Mesenchymal stem cell (in vitro differentiated cells and primary cell): Measurements from ENCODE around the gene B3GAT2.

Experiments used
- DNase-seq: peaks from one replicate; pipeline ENCODE4 v3.0.0-alpha.2; 2013
- H2AFZ ChIP-seq: one replicate; pipeline ENCODE4 v1.6.1; 2013; ENCODE audit warnings: low read depth, mild to moderate bottlenecking, control low read depth, inconsistent platforms, low read length, moderate library complexity
- H2AK5ac ChIP-seq: 2 replicates; pipeline ENCODE4 v1.6.1; 2013; ENCODE audit warnings: low read length, moderate library complexity, mild to moderate bottlenecking, inconsistent platforms; ENCODE audit not compliant: severe bottlenecking
- H2BK120ac ChIP-seq: one replicate; pipeline ENCODE4 v1.6.1; 2013; ENCODE audit warnings: low read depth, mild to moderate bottlenecking, inconsistent platforms, low read length, moderate library complexity
- H2BK12ac ChIP-seq, 2 experiments: one replicate each; pipeline ENCODE4 v1.6.1; 2013; ENCODE audit warnings: inconsistent platforms in 2 of 2, low read length in 2 of 2, mild to moderate bottlenecking in 2 of 2, moderate library complexity in 2 of 2, control low read depth in 1 of 2
- H2BK15ac ChIP-seq: one replicate; pipeline ENCODE4 v1.6.1; 2013; ENCODE audit warnings: mild to moderate bottlenecking, low read depth, inconsistent platforms; ENCODE audit not compliant: poor library complexity, severe bottlenecking
- H2BK5ac ChIP-seq: 2 replicates; pipeline ENCODE4 v1.6.1; 2013; ENCODE audit warnings: low read depth, mild to moderate bottlenecking, low read length, control low read depth, inconsistent platforms; ENCODE audit not compliant: poor library complexity, severe bottlenecking
- H3K14ac ChIP-seq, 2 experiments: one replicate each; pipeline ENCODE4 v1.6.1; 2013; ENCODE audit warnings: inconsistent platforms in 2 of 2, low read length in 2 of 2, control low read depth in 1 of 2, mild to moderate bottlenecking in 1 of 2, moderate library complexity in 1 of 2
- H3K18ac ChIP-seq, 2 experiments: one replicate each; pipeline ENCODE4 v1.6.1; 2013; ENCODE audit warnings: inconsistent platforms in 2 of 2, low read length in 2 of 2, control low read depth in 1 of 2, low read depth in 1 of 2, mild to moderate bottlenecking in 1 of 2
- H3K23ac ChIP-seq, 2 experiments: one replicate each; pipeline ENCODE4 v1.6.1; 2013; ENCODE audit warnings: inconsistent platforms in 2 of 2, low read length in 2 of 2, mild to moderate bottlenecking in 2 of 2, moderate library complexity in 2 of 2, control low read depth in 1 of 2
- H3K27ac ChIP-seq: 2 replicates; pipeline ENCODE4 v1.5.1; 2013; ENCODE audit warnings: mild to moderate bottlenecking, moderate library complexity, low read length, control low read depth, inconsistent platforms; ENCODE audit not compliant: poor library complexity, severe bottlenecking
- H3K27me3 ChIP-seq, 2 experiments: 2 replicates each; pipeline versions ENCODE4 v1.6.1 to v1.7.0; 2013; ENCODE audit warnings: low read length in 2 of 2, mild to moderate bottlenecking in 2 of 2, moderate library complexity in 2 of 2, control low read depth in 1 of 2, inconsistent platforms in 1 of 2; ENCODE audit not compliant: control insufficient read depth in 1 of 2, insufficient read depth in 1 of 2
- H3K36me3 ChIP-seq, 2 experiments: 2 replicates each; pipeline versions ENCODE4 v1.6.1 to v1.7.0; 2013; ENCODE audit warnings: low read length in 2 of 2, control low read depth in 1 of 2, inconsistent platforms in 1 of 2, low read depth in 1 of 2, mild to moderate bottlenecking in 1 of 2; ENCODE audit not compliant: insufficient read depth in 2 of 2, control insufficient read depth in 1 of 2
- H3K4ac ChIP-seq, 2 experiments: one replicate each; pipeline ENCODE4 v1.6.1; 2013; ENCODE audit warnings: inconsistent platforms in 2 of 2, low read length in 2 of 2, mild to moderate bottlenecking in 2 of 2, moderate library complexity in 2 of 2, control low read depth in 1 of 2, low read depth in 1 of 2
- H3K4me1 ChIP-seq: 2 replicates; pipeline ENCODE4 v1.6.1; 2013; ENCODE audit warnings: low read depth, low read length, control low read depth; ENCODE audit not compliant: control insufficient read depth, insufficient read depth
- H3K4me2 ChIP-seq: 2 replicates; pipeline ENCODE4 v1.6.1; 2013; ENCODE audit warnings: low read length, mild to moderate bottlenecking, inconsistent platforms; ENCODE audit not compliant: poor library complexity, severe bottlenecking
- H3K4me3 ChIP-seq, 2 experiments: 2 replicates each; pipeline versions ENCODE4 v1.5.1 to v1.7.0; 2013; ENCODE audit warnings: low read length in 2 of 2, mild to moderate bottlenecking in 2 of 2, control low read depth in 1 of 2, low read depth in 1 of 2; ENCODE audit not compliant: insufficient read depth in 1 of 2
- H3K79me1 ChIP-seq: replicated peaks from 2 replicates; pipeline ENCODE4 v1.6.1; 2013; ENCODE audit warnings: mild to moderate bottlenecking, control low read depth, low read length, inconsistent platforms; ENCODE audit not compliant: poor library complexity, severe bottlenecking
- H3K9ac ChIP-seq: 2 replicates; pipeline ENCODE4 v1.7.0; 2013; ENCODE audit warnings: mild to moderate bottlenecking, low read length, moderate library complexity
- H3K9me3 ChIP-seq: 2 replicates; pipeline ENCODE4 v1.7.0; 2013; ENCODE audit warnings: mild to moderate bottlenecking, low read length; ENCODE audit not compliant: control insufficient read depth
- H4K8ac ChIP-seq: one replicate; pipeline ENCODE4 v1.6.1; 2013; ENCODE audit warnings: inconsistent platforms, mild to moderate bottlenecking, low read length, moderate library complexity
- H4K91ac ChIP-seq: one replicate; pipeline ENCODE4 v1.6.1; 2013; ENCODE audit warnings: mild to moderate bottlenecking, low read length, inconsistent platforms
- WGBS: methylation state at CpG from one replicate; pipeline ENCODE4 v1.1.7; 2013; ENCODE audit warnings: mixed read lengths; 5-methylcytosine and 5-hydroxymethylcytosine counted together

B3GAT2 gene

DNA sequence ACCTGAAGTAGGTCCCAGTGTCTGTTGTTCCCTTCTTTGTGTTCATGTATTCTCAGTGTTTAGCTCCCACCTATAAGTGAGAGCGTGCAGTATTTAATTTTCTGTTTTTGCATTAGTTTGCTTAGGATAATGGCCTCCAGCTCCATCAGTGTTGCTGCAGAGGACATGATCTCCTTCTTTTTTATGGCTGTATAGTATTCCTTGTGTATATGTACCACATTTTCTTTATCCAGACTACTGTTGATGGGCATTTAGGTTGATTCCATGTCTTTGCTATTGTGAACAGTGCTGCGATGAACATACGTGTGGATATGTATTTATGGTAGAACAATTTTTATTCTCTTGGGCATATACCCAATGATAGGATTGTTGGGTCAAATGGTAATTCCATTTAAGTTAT is 125.4 kb downstream of the B3GAT2 start:
- no peak overlapping the region for H2AFZ ChIP-seq
- no peak overlapping the region for H3K23ac ChIP-seq
- H3K27me3 ChIP-seq, result no peaks in the 10 kb centered on the region
- no peak overlapping the region for H3K14ac ChIP-seq
- no peaks in the 10 kb centered on the region for H3K9me3 ChIP-seq
- H2BK120ac ChIP-seq, result no peak overlapping the region
- H2AK5ac ChIP-seq, result no peak overlapping the region
- H4K8ac ChIP-seq, result no peak overlapping the region
- H3K27ac ChIP-seq, result no peak overlapping the region
- H3K9ac ChIP-seq, result no peak overlapping the region
- H3K4me2 ChIP-seq, result no peak overlapping the region
- peaks cover 5% of the 10 kb centered on the region for H3K79me1 ChIP-seq
- WGBS, result 100% methylated on average over 2 of the region's 3 CpGs
- H2BK5ac ChIP-seq, result no peak overlapping the region
- H2BK15ac ChIP-seq, result no peak overlapping the region
- H3K18ac ChIP-seq, result no peak overlapping the region
- H3K36me3 ChIP-seq, result no peaks in the 10 kb centered on the region
- no peaks in the 10 kb centered on the region for H3K4me1 ChIP-seq
- no peak for DNase-seq
- no peak overlapping the region for H3K4me3 ChIP-seq
- no peak overlapping the region for H4K91ac ChIP-seq
- no peak overlapping the region for H2BK12ac ChIP-seq
- H3K4ac ChIP-seq, result no peak overlapping the region

DNA sequence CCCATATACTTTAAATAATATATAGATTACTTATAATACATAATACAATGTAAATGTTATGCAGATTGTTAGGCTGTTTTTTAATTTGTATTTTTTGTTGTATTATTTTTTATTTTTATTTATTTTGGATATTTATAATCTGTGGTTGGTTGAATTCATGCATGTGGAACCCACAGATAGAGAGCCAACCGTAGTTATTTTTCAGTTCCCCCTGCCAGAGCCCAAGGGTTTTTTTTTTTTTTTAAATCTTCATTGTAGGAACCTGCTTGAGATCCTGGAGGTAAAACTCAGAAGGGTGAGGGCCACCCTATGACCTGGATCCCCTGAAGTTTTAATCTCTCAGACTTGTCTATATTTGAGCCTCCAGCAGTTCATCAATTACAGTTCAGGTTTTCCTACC is 133.2 kb downstream of the B3GAT2 start:
- no peak overlapping the region for H2BK12ac ChIP-seq
- H3K18ac ChIP-seq, result no peak overlapping the region
- no peak overlapping the region for H4K91ac ChIP-seq
- H2BK15ac ChIP-seq, result no peak overlapping the region
- H3K79me1 ChIP-seq, result no peaks in the 10 kb centered on the region
- no peak overlapping the region for H3K23ac ChIP-seq
- no peak for DNase-seq
- H3K27ac ChIP-seq, result no peak overlapping the region
- no peak overlapping the region for H4K8ac ChIP-seq
- H2BK5ac ChIP-seq, result no peak overlapping the region
- H3K9me3 ChIP-seq, result no peaks in the 10 kb centered on the region
- no peak overlapping the region for H3K14ac ChIP-seq
- no peak overlapping the region for H2AK5ac ChIP-seq
- no peak overlapping the region for H2BK120ac ChIP-seq
- H3K4ac ChIP-seq, result no peak overlapping the region
- H3K4me3 ChIP-seq, result no peak overlapping the region
- H3K9ac ChIP-seq, result no peak overlapping the region
- no peaks in the 10 kb centered on the region for H3K4me1 ChIP-seq
- WGBS, result 100% methylated on average over 1 of the region's 1 CpG
- no peaks in the 10 kb centered on the region for H3K27me3 ChIP-seq
- no peak overlapping the region for H3K4me2 ChIP-seq
- no peak overlapping the region for H2AFZ ChIP-seq
- no peaks in the 10 kb centered on the region for H3K36me3 ChIP-seq

DNA sequence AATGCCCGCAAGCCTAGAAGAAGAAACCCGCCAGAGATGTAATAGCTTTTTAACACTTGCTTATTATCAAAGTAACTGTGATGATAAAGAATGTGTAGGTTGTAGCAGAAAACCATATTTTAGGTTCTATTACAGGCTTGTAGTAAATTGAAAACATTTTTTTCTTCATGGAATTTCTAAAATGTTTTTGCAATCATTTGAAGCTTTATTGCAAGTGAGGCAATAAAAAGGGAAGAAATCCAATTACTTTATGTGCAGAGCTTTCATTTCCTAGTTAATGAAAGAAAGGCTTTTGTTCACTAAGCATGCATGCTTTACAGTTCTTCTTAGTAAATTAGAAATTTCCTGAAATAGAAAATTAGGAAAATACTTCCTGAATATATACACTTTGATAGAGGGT is 135.1 kb downstream of the B3GAT2 start:
- no peak overlapping the region for H3K18ac ChIP-seq
- WGBS, result 100% methylated on average over 1 of the region's 2 CpGs

DNA sequence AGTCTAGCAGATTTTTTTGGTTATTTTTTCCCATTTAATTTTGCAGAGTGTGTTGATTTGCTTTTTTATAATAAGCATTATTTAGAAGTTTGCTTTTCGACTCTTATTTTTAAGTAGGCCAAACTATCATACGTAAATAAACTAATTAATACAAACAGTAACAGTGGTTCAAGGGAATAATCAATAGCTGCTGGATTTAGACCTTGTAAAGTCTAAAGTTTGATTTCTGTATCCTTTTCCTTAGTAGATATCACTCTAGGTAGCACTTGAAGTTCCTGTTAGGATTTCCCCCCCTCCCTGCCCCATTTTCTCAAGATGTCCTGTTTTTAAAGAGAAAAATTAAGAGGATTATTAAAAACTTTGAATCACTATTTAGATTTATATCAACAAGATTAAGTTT is 136.1 kb downstream of the B3GAT2 start:
- H3K9me3 ChIP-seq, result no peaks in the 10 kb centered on the region

More for the DNA sequence above, 135.1 kb downstream of the B3GAT2 start:
- Histone ChIP-seq H3K4me2 (no peak overlapping the region), H2BK5ac (no peak overlapping the region), H2BK120ac (no peak overlapping the region), H2AFZ (no peak overlapping the region), H3K9me3 (no peaks in the 10 kb centered on the region), H3K27me3 (no peaks in the 10 kb centered on the region), H3K27ac (no peak overlapping the region), H3K4me1 (no peaks in the 10 kb centered on the region), H3K4ac (no peak overlapping the region), H4K8ac (no peak overlapping the region), H2AK5ac (no peak overlapping the region), H4K91ac (no peak overlapping the region), H3K36me3 (no peaks in the 10 kb centered on the region), H3K79me1 (peaks cover 1% of the 10 kb centered on the region), H3K14ac (no peak overlapping the region), H3K23ac (no peak overlapping the region), H3K4me3 (no peak overlapping the region), H2BK15ac (no peak overlapping the region), H2BK12ac (no peak overlapping the region), H3K9ac (no peak overlapping the region)
- DNase-seq, result no peak

More for the DNA sequence above, 136.1 kb downstream of the B3GAT2 start:
- H3K4me3 ChIP-seq, result no peak overlapping the region
- no peak overlapping the region for H3K4ac ChIP-seq
- no peak overlapping the region for H3K18ac ChIP-seq
- no peak overlapping the region for H2BK5ac ChIP-seq
- peaks cover 1% of the 10 kb centered on the region for H3K79me1 ChIP-seq
- no peak overlapping the region for H3K14ac ChIP-seq
- H2AFZ ChIP-seq, result no peak overlapping the region
- no peak overlapping the region for H3K27ac ChIP-seq
- H3K4me1 ChIP-seq, result no peaks in the 10 kb centered on the region
- H4K91ac ChIP-seq, result no peak overlapping the region
- no peak overlapping the region for H2AK5ac ChIP-seq
- H2BK12ac ChIP-seq, result no peak overlapping the region
- no peak overlapping the region for H3K9ac ChIP-seq
- no peak overlapping the region for H2BK120ac ChIP-seq
- no peak overlapping the region for H4K8ac ChIP-seq
- no CpG with 5 or more reads among the region's 2 CpGs for WGBS
- no peaks in the 10 kb centered on the region for H3K27me3 ChIP-seq
- no peak for DNase-seq
- no peak overlapping the region for H3K23ac ChIP-seq
- H2BK15ac ChIP-seq, result no peak overlapping the region
- H3K4me2 ChIP-seq, result no peak overlapping the region
- no peaks in the 10 kb centered on the region for H3K36me3 ChIP-seq
